GM20000 (cell line): Measurements from ENCODE around the gene PEX3.

ENCODE experiments used
- DNase-seq: peaks from one replicate; pipeline ENCODE4 v3.0.0; 2012; ENCODE audit warnings: low spot score
- TF ChIP-seq, protein P1 (sequence below): IDR thresholded peaks from 2 replicates; pipeline ENCODE4 v1.5.1; 2012; ENCODE audit warnings: mild to moderate bottlenecking, control low read depth; ENCODE audit errors: extremely low read depth, missing control alignments

Gene PEX3

DNA sequence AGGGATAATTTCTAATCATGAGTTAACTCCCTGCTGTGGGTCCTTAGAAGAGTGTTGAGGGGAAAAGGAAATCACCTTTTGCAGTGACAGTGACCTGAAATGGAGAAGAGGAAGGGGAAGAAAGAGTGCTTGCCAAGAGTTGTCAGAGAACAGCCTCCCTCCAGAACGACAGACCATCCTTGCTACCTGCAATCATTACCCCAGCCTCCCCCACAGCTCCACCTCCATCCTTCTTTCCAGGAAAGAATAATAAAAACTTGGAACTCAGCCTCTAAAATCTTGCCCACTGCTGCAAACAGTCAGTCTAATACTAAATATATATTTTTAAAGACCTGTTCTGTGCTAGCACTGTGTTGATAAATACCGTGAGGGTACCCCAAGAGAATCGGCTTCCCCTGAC, 89.6 kb downstream of the PEX3 start:
- TF ChIP-seq, protein P1, sequence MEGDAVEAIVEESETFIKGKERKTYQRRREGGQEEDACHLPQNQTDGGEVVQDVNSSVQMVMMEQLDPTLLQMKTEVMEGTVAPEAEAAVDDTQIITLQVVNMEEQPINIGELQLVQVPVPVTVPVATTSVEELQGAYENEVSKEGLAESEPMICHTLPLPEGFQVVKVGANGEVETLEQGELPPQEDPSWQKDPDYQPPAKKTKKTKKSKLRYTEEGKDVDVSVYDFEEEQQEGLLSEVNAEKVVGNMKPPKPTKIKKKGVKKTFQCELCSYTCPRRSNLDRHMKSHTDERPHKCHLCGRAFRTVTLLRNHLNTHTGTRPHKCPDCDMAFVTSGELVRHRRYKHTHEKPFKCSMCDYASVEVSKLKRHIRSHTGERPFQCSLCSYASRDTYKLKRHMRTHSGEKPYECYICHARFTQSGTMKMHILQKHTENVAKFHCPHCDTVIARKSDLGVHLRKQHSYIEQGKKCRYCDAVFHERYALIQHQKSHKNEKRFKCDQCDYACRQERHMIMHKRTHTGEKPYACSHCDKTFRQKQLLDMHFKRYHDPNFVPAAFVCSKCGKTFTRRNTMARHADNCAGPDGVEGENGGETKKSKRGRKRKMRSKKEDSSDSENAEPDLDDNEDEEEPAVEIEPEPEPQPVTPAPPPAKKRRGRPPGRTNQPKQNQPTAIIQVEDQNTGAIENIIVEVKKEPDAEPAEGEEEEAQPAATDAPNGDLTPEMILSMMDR: no peak
- no peak for DNase-seq
